A549 (cell line): ENCODE measurements around the gene S1PR2. TPM values are rescaled to one million over a fixed set of nuclear protein-coding genes. Genes with fewer than 3 reads are reported as not detected.

Experiments used
- ATAC-seq, 2 experiments: fragments of 200-7000 bp in 1 of 2; fragments of >200 bp in 1 of 2; cut with Nextera tagmentation in 1 of 2; cut with Tn5 transposase in 1 of 2; 3 replicates each; pipeline versions ENCODE4 v1.8.0 to v1.9.1; 2018 to 2020; ENCODE audit warnings: mild to moderate bottlenecking in 1 of 2, moderate library complexity in 1 of 2
- CTCF ChIA-PET: fragments of 300-600 bp; sonication (Branson Sonifier 250); formaldehyde crosslinking; extraction: SDS; loops from one replicate; lab custom pipeline; 2021; ENCODE audit warnings: antibody characterized with exemption, inconsistent platforms; lab: Yijun Ruan, JAX
- POLR2A ChIA-PET: fragments of 350-600 bp; formaldehyde crosslinking; extraction: SDS; loops from one replicate; lab custom pipeline; 2021; ENCODE audit warnings: antibody characterized with exemption, inconsistent platforms; lab: Yijun Ruan, JAX
- DNase-seq, 2 experiments: peaks; one replicate each; pipeline versions ENCODE4 v3.0.0 to v3.0.0-alpha.2; 2011 to 2016; ENCODE audit warnings: low read depth in 1 of 2, low spot score in 1 of 2
- FAIRE-seq: peaks from 2 replicates; lab custom pipeline; 2011; peaks lifted over from hg19 to GRCh38; lab: Jason Lieb, UNC
- H3K27ac ChIP-seq, 2 experiments: fragments of >200 bp; sonication (Bioruptor Twin); formaldehyde crosslinking; 3 replicates each; pipeline ENCODE4 v1.5.1; 2016 to 2017
- H3K4me1 ChIP-seq: fragments of >200 bp; sonication (Bioruptor Twin); formaldehyde crosslinking; 3 replicates; pipeline ENCODE4 v1.6.1; 2016
- H3K4me2 ChIP-seq: fragments of >200 bp; sonication (Bioruptor Twin); formaldehyde crosslinking; 3 replicates; pipeline ENCODE4 v1.6.1; 2016
- H3K4me3 ChIP-seq: fragments of >200 bp; sonication (Bioruptor Twin); formaldehyde crosslinking; 3 replicates; pipeline ENCODE4 v1.5.1; 2016
- H3K9me3 ChIP-seq: fragments of >200 bp; sonication (Bioruptor Twin); formaldehyde crosslinking; 3 replicates; pipeline ENCODE4 v1.6.1; 2016
- BHLHE40 ChIP-seq: IDR thresholded peaks from 2 replicates; pipeline ENCODE4 v1.6.1; 2012; ENCODE audit warnings: low read depth, low read length, inconsistent platforms
- CBX2 ChIP-seq: fragments of 200-600 bp; sonication (generic); IDR thresholded peaks from 2 replicates; pipeline ENCODE4 v1.6.1; 2016; ENCODE audit warnings: low read depth, mild to moderate bottlenecking, borderline replicate concordance
- CHD2 ChIP-seq: fragments of 150-350 bp; IDR thresholded peaks from 2 replicates; pipeline ENCODE4 v1.6.1; 2014; ENCODE audit warnings: low read length; ENCODE audit not compliant: partially characterized antibody
- FOSB ChIP-seq: fragments of 250-450 bp; sonication (Bioruptor Pico); IDR thresholded peaks from 2 replicates; pipeline ENCODE4 v1.5.0; 2020; ENCODE audit warnings: mild to moderate bottlenecking, moderate library complexity
- HOXB13 ChIP-seq: fragments of 250-450 bp; sonication (Bioruptor Pico); IDR thresholded peaks from 2 replicates; pipeline ENCODE4 v1.5.0; 2020; ENCODE audit warnings: low read depth, mild to moderate bottlenecking, moderate library complexity
- HOXB5 ChIP-seq: fragments of 250-450 bp; sonication (Bioruptor Pico); IDR thresholded peaks from 2 replicates; pipeline ENCODE4 v1.5.0; 2020; ENCODE audit warnings: mild to moderate bottlenecking, moderate library complexity
- JUN ChIP-seq, 2 experiments: fragments of >200 bp; sonication (Bioruptor Twin); formaldehyde crosslinking; IDR thresholded peaks; 2 replicates in 1 of 2; 3 replicates in 1 of 2; pipeline ENCODE4 v1.6.1; 2016 to 2017
- KDM5A ChIP-seq: fragments of 200-600 bp; sonication (generic); IDR thresholded peaks from 2 replicates; pipeline ENCODE4 v1.6.1; 2016; ENCODE audit warnings: antibody characterized with exemption, mild to moderate bottlenecking
- MYC ChIP-seq: IDR thresholded peaks from 2 replicates; pipeline ENCODE4 v1.6.1; 2012; ENCODE audit warnings: mild to moderate bottlenecking, inconsistent platforms, low read length, improper control_type of control experiment, borderline replicate concordance
- NFE2L2 ChIP-seq: fragments of 150-350 bp; conservative IDR thresholded peaks from 2 replicates; pipeline ENCODE4 v1.6.1; 2014; ENCODE audit warnings: low read length
- NPAS2 ChIP-seq: fragments of 250-450 bp; sonication (Bioruptor Pico); IDR thresholded peaks from 2 replicates; pipeline ENCODE4 v1.8.0; 2022; ENCODE audit warnings: mild to moderate bottlenecking, moderate library complexity, borderline replicate concordance
- PHF8 ChIP-seq: fragments of 200-600 bp; sonication (generic); IDR thresholded peaks from 2 replicates; pipeline ENCODE4 v1.6.1; 2016; ENCODE audit warnings: low read depth, mild to moderate bottlenecking, antibody characterized with exemption, moderate library complexity, borderline replicate concordance
- RAD21 ChIP-seq, 2 experiments: fragments of >200 bp in 1 of 2; sonication (Bioruptor Twin) in 1 of 2; formaldehyde crosslinking in 1 of 2; IDR thresholded peaks in 1 of 2; conservative IDR thresholded peaks in 1 of 2; 2 replicates in 1 of 2; 3 replicates in 1 of 2; pipeline ENCODE4 v1.6.1; 2012 to 2018; ENCODE audit warnings: inconsistent platforms in 1 of 2
- ZSCAN20 ChIP-seq: fragments of 250-450 bp; sonication (Bioruptor Pico); IDR thresholded peaks from 2 replicates; pipeline ENCODE4 v1.8.0; 2022; ENCODE audit warnings: mild to moderate bottlenecking, moderate library complexity
- WGBS: methylation state at CpG from one replicate; pipeline ENCODE4 v1.1.6; 2017; ENCODE audit errors: missing lambda C conversion rate; 5-methylcytosine and 5-hydroxymethylcytosine counted together
- polyA plus RNA-seq, 4 experiments: library from polyadenylated mRNA; depleted of rRNA in 3 of 4; stranded (reverse); fragments of >200 nt; fragmentation: RNase III in 1 of 4; extraction: RNeasy Plus Mini Kit Qiagen cat#74134 plus additional on column Dnase treatment in 1 of 4; gene quantifications; 2 replicates in 3 of 4; 3 replicates in 1 of 4; pipeline ENCODE4 v1.2.3, GENCODE V29; 2011 to 2017
- TF ChIP-seq, protein P1 (sequence below): fragments of 200-600 bp; sonication (generic); IDR thresholded peaks from 2 replicates; pipeline ENCODE4 v1.6.1; 2016; ENCODE audit warnings: antibody characterized with exemption, mild to moderate bottlenecking, moderate library complexity
- TF ChIP-seq, protein P2 (sequence below): fragments of >200 bp; sonication (Bioruptor Twin); formaldehyde crosslinking; IDR thresholded peaks from 2 replicates; pipeline ENCODE4 v1.6.1; 2016
- TF ChIP-seq, protein P3 (sequence below): IDR thresholded peaks from 2 replicates; pipeline ENCODE4 v1.6.1; 2012
- TF ChIP-seq, protein P4 (sequence below): fragments of 250-450 bp; sonication (Bioruptor Pico); IDR thresholded peaks from 2 replicates; pipeline ENCODE4 v1.5.0; 2021; ENCODE audit warnings: mild to moderate bottlenecking, moderate library complexity, borderline replicate concordance

Gene S1PR2
- polyA plus RNA-seq, 2 of the 4 experiments (the other 2 are of a cell fraction): 0.72 to 0.87 TPM

DNA sequence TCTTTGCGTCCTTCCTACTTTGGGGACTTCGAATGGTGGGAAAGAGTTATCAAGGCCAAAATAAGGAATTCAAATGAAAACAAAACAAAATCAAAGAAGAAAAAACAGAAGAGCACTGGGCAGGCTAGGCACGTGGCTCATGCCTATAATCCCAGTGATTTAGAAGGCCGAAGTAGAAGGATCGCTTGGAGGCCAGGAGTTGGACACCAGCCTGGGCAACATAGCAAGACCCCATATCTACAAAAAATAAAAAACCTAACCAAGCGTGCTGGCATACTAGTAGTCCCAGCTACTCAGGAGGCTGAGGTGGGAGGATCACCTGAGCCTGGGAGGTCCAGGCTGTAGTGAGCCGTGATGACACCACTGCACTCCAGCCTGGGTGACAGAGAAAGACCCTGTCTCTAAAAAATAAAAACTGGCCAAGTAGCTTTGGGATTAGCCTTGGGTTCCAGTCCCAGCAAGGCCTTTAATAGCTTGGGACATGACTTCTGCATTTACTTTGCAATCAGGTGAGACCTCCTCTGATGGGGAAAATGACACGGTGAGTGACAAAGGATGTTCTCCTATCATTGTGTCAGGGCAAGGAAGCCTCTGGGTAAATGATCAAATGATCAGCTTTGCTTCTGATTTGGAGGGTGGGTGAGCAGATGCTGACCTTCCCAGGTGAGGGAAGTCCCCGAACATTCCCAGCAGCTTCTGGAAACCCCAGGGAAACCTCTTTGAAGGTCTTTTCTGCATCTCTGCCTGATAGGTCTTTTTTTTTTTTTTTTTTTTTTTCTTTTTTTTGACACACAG, 46.9 kb upstream of the S1PR2 start:
- H3K4me2 ChIP-seq: no peak overlapping the region
- FAIRE-seq (no peak), DNase-seq (no peak)
- no peak for TF ChIP-seq HOXB5 (CRISPR knock-in tag)
- no peak for TF ChIP-seq BHLHE40
- TF ChIP-seq, protein P1, sequence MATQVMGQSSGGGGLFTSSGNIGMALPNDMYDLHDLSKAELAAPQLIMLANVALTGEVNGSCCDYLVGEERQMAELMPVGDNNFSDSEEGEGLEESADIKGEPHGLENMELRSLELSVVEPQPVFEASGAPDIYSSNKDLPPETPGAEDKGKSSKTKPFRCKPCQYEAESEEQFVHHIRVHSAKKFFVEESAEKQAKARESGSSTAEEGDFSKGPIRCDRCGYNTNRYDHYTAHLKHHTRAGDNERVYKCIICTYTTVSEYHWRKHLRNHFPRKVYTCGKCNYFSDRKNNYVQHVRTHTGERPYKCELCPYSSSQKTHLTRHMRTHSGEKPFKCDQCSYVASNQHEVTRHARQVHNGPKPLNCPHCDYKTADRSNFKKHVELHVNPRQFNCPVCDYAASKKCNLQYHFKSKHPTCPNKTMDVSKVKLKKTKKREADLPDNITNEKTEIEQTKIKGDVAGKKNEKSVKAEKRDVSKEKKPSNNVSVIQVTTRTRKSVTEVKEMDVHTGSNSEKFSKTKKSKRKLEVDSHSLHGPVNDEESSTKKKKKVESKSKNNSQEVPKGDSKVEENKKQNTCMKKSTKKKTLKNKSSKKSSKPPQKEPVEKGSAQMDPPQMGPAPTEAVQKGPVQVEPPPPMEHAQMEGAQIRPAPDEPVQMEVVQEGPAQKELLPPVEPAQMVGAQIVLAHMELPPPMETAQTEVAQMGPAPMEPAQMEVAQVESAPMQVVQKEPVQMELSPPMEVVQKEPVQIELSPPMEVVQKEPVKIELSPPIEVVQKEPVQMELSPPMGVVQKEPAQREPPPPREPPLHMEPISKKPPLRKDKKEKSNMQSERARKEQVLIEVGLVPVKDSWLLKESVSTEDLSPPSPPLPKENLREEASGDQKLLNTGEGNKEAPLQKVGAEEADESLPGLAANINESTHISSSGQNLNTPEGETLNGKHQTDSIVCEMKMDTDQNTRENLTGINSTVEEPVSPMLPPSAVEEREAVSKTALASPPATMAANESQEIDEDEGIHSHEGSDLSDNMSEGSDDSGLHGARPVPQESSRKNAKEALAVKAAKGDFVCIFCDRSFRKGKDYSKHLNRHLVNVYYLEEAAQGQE: no peak
- no peak for TF ChIP-seq HOXB13 (CRISPR knock-in tag)
- no peak for TF ChIP-seq JUN (IDR thresholded peaks at IDR 0.05)
- no peak for TF ChIP-seq PHF8
- no peak for TF ChIP-seq CBX2
- TF ChIP-seq, protein P2, sequence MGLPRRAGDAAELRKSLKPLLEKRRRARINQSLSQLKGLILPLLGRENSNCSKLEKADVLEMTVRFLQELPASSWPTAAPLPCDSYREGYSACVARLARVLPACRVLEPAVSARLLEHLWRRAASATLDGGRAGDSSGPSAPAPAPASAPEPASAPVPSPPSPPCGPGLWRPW: no peak
- TF ChIP-seq NPAS2 (CRISPR knock-in tag): no peak
- no peak for TF ChIP-seq ZSCAN20 (CRISPR knock-in tag)
- TF ChIP-seq, all 56 proteins: peak for 0
- Histone ChIP-seq H3K4me3 (no peak overlapping the region), H3K4me1 (peaks cover under 1% of the 10 kb centered on the region; the same call in 1 of the 3 replicates), H3K9me3 (no peaks in the 10 kb centered on the region), H3K27ac (no peak overlapping the region)
- POLR2A ChIA-PET: interaction anchor here (1.1 kb wide), 1 partner anchor 9 kb away, joined by 3 read pairs; no protein-coding TSS in a partner anchor
- no peak for ATAC-seq
- CTCF ChIA-PET: interaction anchor here (0.8 to 5.0 kb wide), 7 partner anchors 9 to 113 kb away, joined by 3 to 16 read pairs (median 5); partner anchors contain the start of gene ZGLP1
- WGBS: 81% methylated on average over 9 of the region's 9 CpGs

DNA sequence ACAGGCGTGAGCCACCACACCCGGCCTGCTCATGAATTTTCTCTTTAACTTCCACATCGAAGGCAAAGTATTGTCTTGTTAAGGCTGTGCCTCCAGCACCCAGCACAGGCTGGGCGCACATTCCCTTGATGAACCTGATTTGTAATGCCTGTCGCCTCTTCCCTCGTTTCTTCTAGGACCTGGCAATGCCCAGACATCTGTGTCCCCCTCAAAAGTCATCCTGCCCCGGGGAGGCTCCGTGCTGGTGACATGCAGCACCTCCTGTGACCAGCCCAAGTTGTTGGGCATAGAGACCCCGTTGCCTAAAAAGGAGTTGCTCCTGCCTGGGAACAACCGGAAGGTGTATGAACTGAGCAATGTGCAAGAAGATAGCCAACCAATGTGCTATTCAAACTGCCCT, 43.5 kb upstream of the S1PR2 start:
- Histone ChIP-seq H3K4me3 (no peak overlapping the region), H3K9me3 (no peaks in the 10 kb centered on the region), H3K4me1 (peaks cover 12% of the 10 kb centered on the region), H3K4me2 (no peak overlapping the region), H3K27ac (no peak overlapping the region)
- ATAC-seq (no peak), FAIRE-seq (no peak), DNase-seq (no peak)
- WGBS: 75% methylated on average over 8 of the region's 10 CpGs
- ChIA-PET POLR2A (no interaction called here), CTCF (interaction anchor here (1.2 to 1.7 kb wide), 3 partner anchors 16 to 142 kb away, joined by 3 to 7 read pairs (median 3); no protein-coding TSS in a partner anchor)
- TF ChIP-seq FOSB (no peak), KDM5A (no peak), CHD2 (no peak), RAD21 (conservative IDR thresholded peaks at IDR 0.05 in 1 of 2, IDR thresholded peaks at IDR 0.05 in 1 of 2) (no peak), NFE2L2 (no peak), ZSCAN20 (CRISPR knock-in tag) (no peak), MYC (no peak)
- TF ChIP-seq, protein P3, sequence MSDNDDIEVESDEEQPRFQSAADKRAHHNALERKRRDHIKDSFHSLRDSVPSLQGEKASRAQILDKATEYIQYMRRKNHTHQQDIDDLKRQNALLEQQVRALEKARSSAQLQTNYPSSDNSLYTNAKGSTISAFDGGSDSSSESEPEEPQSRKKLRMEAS: no peak
- TF ChIP-seq, protein P4, sequence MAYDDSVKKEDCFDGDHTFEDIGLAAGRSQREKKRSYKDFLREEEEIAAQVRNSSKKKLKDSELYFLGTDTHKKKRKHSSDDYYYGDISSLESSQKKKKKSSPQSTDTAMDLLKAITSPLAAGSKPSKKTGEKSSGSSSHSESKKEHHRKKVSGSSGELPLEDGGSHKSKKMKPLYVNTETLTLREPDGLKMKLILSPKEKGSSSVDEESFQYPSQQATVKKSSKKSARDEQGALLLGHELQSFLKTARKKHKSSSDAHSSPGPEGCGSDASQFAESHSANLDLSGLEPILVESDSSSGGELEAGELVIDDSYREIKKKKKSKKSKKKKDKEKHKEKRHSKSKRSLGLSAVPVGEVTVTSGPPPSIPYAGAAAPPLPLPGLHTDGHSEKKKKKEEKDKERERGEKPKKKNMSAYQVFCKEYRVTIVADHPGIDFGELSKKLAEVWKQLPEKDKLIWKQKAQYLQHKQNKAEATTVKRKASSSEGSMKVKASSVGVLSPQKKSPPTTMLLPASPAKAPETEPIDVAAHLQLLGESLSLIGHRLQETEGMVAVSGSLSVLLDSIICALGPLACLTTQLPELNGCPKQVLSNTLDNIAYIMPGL (CRISPR knock-in tag): no peak
